Loucy (cell line): ENCODE measurements around the gene SPRR3.

Source experiments
- EZH2phosphoT487 ChIP-seq: fragments of 200-600 bp; IDR thresholded peaks from 2 replicates; pipeline ENCODE4 v1.6.1; 2018; ENCODE audit warnings: antibody characterized with exemption, mild to moderate bottlenecking, moderate library complexity, borderline replicate concordance
- TF ChIP-seq, protein P1 (sequence below): fragments of 200-600 bp; sonication (generic); conservative IDR thresholded peaks from 2 replicates; pipeline ENCODE4 v1.5.1; 2014; ENCODE audit warnings: mild to moderate bottlenecking, antibody characterized with exemption, low read length

GRCh38 chr1:153035211-153035610, 33.7 kb downstream of the SPRR3 start:
- TF ChIP-seq, protein P1, sequence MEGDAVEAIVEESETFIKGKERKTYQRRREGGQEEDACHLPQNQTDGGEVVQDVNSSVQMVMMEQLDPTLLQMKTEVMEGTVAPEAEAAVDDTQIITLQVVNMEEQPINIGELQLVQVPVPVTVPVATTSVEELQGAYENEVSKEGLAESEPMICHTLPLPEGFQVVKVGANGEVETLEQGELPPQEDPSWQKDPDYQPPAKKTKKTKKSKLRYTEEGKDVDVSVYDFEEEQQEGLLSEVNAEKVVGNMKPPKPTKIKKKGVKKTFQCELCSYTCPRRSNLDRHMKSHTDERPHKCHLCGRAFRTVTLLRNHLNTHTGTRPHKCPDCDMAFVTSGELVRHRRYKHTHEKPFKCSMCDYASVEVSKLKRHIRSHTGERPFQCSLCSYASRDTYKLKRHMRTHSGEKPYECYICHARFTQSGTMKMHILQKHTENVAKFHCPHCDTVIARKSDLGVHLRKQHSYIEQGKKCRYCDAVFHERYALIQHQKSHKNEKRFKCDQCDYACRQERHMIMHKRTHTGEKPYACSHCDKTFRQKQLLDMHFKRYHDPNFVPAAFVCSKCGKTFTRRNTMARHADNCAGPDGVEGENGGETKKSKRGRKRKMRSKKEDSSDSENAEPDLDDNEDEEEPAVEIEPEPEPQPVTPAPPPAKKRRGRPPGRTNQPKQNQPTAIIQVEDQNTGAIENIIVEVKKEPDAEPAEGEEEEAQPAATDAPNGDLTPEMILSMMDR: no peak
- TF ChIP-seq EZH2phosphoT487: no peak
